ENCODE data around the gene GRM8.

The GRM8 gene

GRCh38 chr7:126978865-126979264, 273.9 kb downstream of the GRM8 start:
- no peaks in the 10 kb centered on the region for H3K36me3 ChIP-seq (replicated peaks; ENCODE audit: insufficient read depth, low read length)
- no peaks in the 10 kb centered on the region for H3K27me3 ChIP-seq (replicated peaks; ENCODE audit: insufficient read depth, low read length)
- no peak overlapping the region for H3K4me3 ChIP-seq (ENCODE audit: low read length)
- H3F3A ChIP-seq (ENCODE audit: insufficient read depth, low read length) = no peaks in the 10 kb centered on the region
- no peak overlapping the region for H3K4me2 ChIP-seq (ENCODE audit: low read depth, low read length)
- no peaks in the 10 kb centered on the region for H4K20me1 ChIP-seq (ENCODE audit: insufficient read depth, low read length)
- TF ChIP-seq CTCF (IDR thresholded peaks at IDR 0.05; ENCODE audit: low read length) (no peak), EZH2phosphoT487 (IDR thresholded peaks at IDR 0.05; ENCODE audit: low read length) (no peak), EZH2 (optimal IDR thresholded peaks at IDR 0.05; ENCODE audit: low read depth, low read length) (no peak)
- no peaks in the 10 kb centered on the region for H3K4me1 ChIP-seq (ENCODE audit: low read length)
- DNase-seq = no peak
- H3K27ac ChIP-seq (ENCODE audit: low read length) = no peak overlapping the region
- no peaks in the 10 kb centered on the region for H3K79me2 ChIP-seq (ENCODE audit: low read length)
- H3K9me3 ChIP-seq (replicated peaks; ENCODE audit: insufficient read depth, low read length) = no peaks in the 10 kb centered on the region
- H2AFZ ChIP-seq (ENCODE audit: low read length) = no peak overlapping the region
- H3K9me2 ChIP-seq (replicated peaks; ENCODE audit: insufficient read depth, low read length) = no peaks in the 10 kb centered on the region
- no peak overlapping the region for H3K9ac ChIP-seq (ENCODE audit: low read length)

- H3K79me2 ChIP-seq (ENCODE audit: low read length) = no peaks in the 10 kb centered on the region
- no peaks in the 10 kb centered on the region for H3K36me3 ChIP-seq (replicated peaks; ENCODE audit: insufficient read depth, low read length)
- H3K27me3 ChIP-seq (replicated peaks; ENCODE audit: insufficient read depth, low read length) = no peaks in the 10 kb centered on the region
- no peaks in the 10 kb centered on the region for H3F3A ChIP-seq (ENCODE audit: insufficient read depth, low read length)
- no peak overlapping the region for H2AFZ ChIP-seq (ENCODE audit: low read length)
- H3K9ac ChIP-seq (ENCODE audit: low read length) = no peak overlapping the region
- DNase-seq = no peak
- H3K9me2 ChIP-seq (replicated peaks; ENCODE audit: insufficient read depth, low read length) = no peaks in the 10 kb centered on the region
- TF ChIP-seq EZH2phosphoT487 (IDR thresholded peaks at IDR 0.05; ENCODE audit: low read length) (no peak), CTCF (IDR thresholded peaks at IDR 0.05; ENCODE audit: low read length) (no peak), EZH2 (optimal IDR thresholded peaks at IDR 0.05; ENCODE audit: low read depth, low read length) (no peak)
- H3K4me3 ChIP-seq (ENCODE audit: low read length) = no peak overlapping the region
- no peaks in the 10 kb centered on the region for H3K4me1 ChIP-seq (ENCODE audit: low read length)
- no peaks in the 10 kb centered on the region for H3K9me3 ChIP-seq (replicated peaks; ENCODE audit: insufficient read depth, low read length)
- no peak overlapping the region for H3K27ac ChIP-seq (ENCODE audit: low read length)
- H4K20me1 ChIP-seq (ENCODE audit: insufficient read depth, low read length) = no peaks in the 10 kb centered on the region
- no peak overlapping the region for H3K4me2 ChIP-seq (ENCODE audit: low read depth, low read length)
Measured at GRCh38 chr7:126973066-126973465, 279.7 kb downstream of the GRM8 start.

DNA sequence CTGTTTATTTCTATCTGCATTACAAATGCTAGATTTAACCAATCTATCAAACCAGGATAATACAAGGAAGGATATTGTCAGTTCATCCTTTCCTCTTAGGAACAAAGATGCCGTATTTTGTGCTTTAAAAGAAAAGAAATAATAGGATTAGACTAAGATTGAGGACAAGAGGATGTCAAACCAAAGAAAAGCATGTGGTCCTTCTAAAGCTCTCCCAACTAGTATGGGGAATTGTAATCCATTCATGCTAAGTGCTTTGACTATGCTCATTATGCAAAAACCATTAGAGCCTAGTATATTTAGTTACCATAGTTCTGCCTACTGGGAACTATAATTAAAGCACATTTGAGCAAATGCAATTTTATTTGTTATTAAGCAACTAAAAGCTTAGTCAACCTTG, 280.2 kb downstream of the GRM8 start:
- Histone ChIP-seq H3K36me3 (replicated peaks; ENCODE audit: insufficient read depth, low read length) (no peaks in the 10 kb centered on the region), H3K4me2 (ENCODE audit: low read depth, low read length) (no peak overlapping the region), H3K9me2 (replicated peaks; ENCODE audit: insufficient read depth, low read length) (no peaks in the 10 kb centered on the region), H3K9me3 (replicated peaks; ENCODE audit: insufficient read depth, low read length) (no peaks in the 10 kb centered on the region), H3K4me1 (ENCODE audit: low read length) (no peaks in the 10 kb centered on the region), H3K4me3 (ENCODE audit: low read length) (no peak overlapping the region), H4K20me1 (ENCODE audit: insufficient read depth, low read length) (no peaks in the 10 kb centered on the region), H3F3A (ENCODE audit: insufficient read depth, low read length) (no peaks in the 10 kb centered on the region), H2AFZ (ENCODE audit: low read length) (no peak overlapping the region), H3K79me2 (ENCODE audit: low read length) (no peaks in the 10 kb centered on the region), H3K27me3 (replicated peaks; ENCODE audit: insufficient read depth, low read length) (no peaks in the 10 kb centered on the region), H3K9ac (ENCODE audit: low read length) (no peak overlapping the region), H3K27ac (ENCODE audit: low read length) (no peak overlapping the region)
- no peak for DNase-seq
- TF ChIP-seq EZH2 (optimal IDR thresholded peaks at IDR 0.05; ENCODE audit: low read depth, low read length) = no peak
- TF ChIP-seq EZH2phosphoT487 (IDR thresholded peaks at IDR 0.05; ENCODE audit: low read length) = no peak
- TF ChIP-seq CTCF (IDR thresholded peaks at IDR 0.05; ENCODE audit: low read length) = no peak
